22Rv1 (cell line): ENCODE data around the gene LDB3.

Experiments
- H3K27ac ChIP-seq: fragments of 450-650 bp; 2 replicates; pipeline ENCODE4 v1.5.1; 2017
- CTCF ChIP-seq: fragments of 450-650 bp; IDR thresholded peaks from 2 replicates; pipeline ENCODE4 v1.5.1; 2017; ENCODE audit warnings: mild to moderate bottlenecking
- ZFX ChIP-seq: fragments of 450-650 bp; IDR thresholded peaks from 2 replicates; pipeline ENCODE4 v1.6.1; 2017; ENCODE audit warnings: antibody characterized with exemption, borderline replicate concordance

Gene LDB3

GRCh38 chr10:86647773-86648703 lies 20.3 kb upstream of the LDB3 start:
- H3K27ac ChIP-seq: no peak overlapping the region
- TF ChIP-seq CTCF (no peak), ZFX (no peak)

- H3K27ac ChIP-seq: no peak overlapping the region
- TF ChIP-seq CTCF (no peak), ZFX (no peak)
Measured at GRCh38 chr10:86648704-86649427, 19.4 kb upstream of the LDB3 start.

GRCh38 chr10:86649471-86650150 lies 18.7 kb upstream of the LDB3 start:
- H3K27ac ChIP-seq: no peak overlapping the region
- TF ChIP-seq ZFX: no peak
- TF ChIP-seq CTCF: no peak

GRCh38 chr10:86650151-86650550 lies 18.2 kb upstream of the LDB3 start:
- no peak for TF ChIP-seq CTCF
- no peak overlapping the region for H3K27ac ChIP-seq

GRCh38 chr10:86651021-86651471 lies 17.3 kb upstream of the LDB3 start:
- no peak overlapping the region for H3K27ac ChIP-seq
- no peak for TF ChIP-seq ZFX

- TF ChIP-seq CTCF: no peak
- no peak for TF ChIP-seq ZFX
- no peak overlapping the region for H3K27ac ChIP-seq
Measured at GRCh38 chr10:86651631-86652331, 16.5 kb upstream of the LDB3 start.
